Astrocyte (in vitro differentiated cells and primary cell): Measurements from ENCODE around the gene NAIF1. TPM values are rescaled to one million over a fixed set of nuclear protein-coding genes. Genes with fewer than 3 reads are reported as not detected.

Experiments
- DNase-seq: peaks from one replicate; pipeline ENCODE4 v3.0.0-alpha.2; 2010; ENCODE audit warnings: low read depth
- FAIRE-seq: peaks from 2 replicates; lab custom pipeline; 2011; peaks lifted over from hg19 to GRCh38; lab: Jason Lieb, UNC
- H2AFZ ChIP-seq: 2 replicates; pipeline ENCODE4 v1.6.0; 2012; ENCODE audit warnings: low read depth, low read length, inconsistent platforms
- H3K27ac ChIP-seq: 2 replicates; pipeline ENCODE4 v1.5.1; 2011; ENCODE audit warnings: low read depth, low read length, inconsistent platforms
- H3K27me3 ChIP-seq: 2 replicates; pipeline ENCODE4 v1.6.0; 2011; ENCODE audit warnings: low read length, inconsistent platforms; ENCODE audit not compliant: insufficient read depth
- H3K36me3 ChIP-seq: 2 replicates; pipeline ENCODE4 v1.5.1; 2011; ENCODE audit warnings: low read length, inconsistent platforms; ENCODE audit not compliant: insufficient read depth
- H3K4me1 ChIP-seq: 2 replicates; pipeline ENCODE4 v1.5.1; 2011; ENCODE audit warnings: low read length, inconsistent platforms; ENCODE audit not compliant: insufficient read depth
- H3K4me2 ChIP-seq: 2 replicates; pipeline ENCODE4 v1.6.0; 2012; ENCODE audit warnings: low read length, inconsistent platforms
- H3K4me3 ChIP-seq: 2 replicates; pipeline ENCODE4 v1.5.1; 2011; ENCODE audit warnings: low read depth, mild to moderate bottlenecking, low read length, inconsistent platforms; ENCODE audit not compliant: insufficient read depth
- H3K79me2 ChIP-seq: 2 replicates; pipeline ENCODE4 v1.6.0; 2012; ENCODE audit warnings: mild to moderate bottlenecking, low read length, inconsistent platforms; ENCODE audit not compliant: insufficient read depth
- H3K9ac ChIP-seq: 2 replicates; pipeline ENCODE4 v1.6.0; 2012; ENCODE audit warnings: mild to moderate bottlenecking, low read length, inconsistent platforms
- H3K9me3 ChIP-seq: 2 replicates; pipeline ENCODE4 v1.5.1; 2012; ENCODE audit warnings: low read depth, mild to moderate bottlenecking, low read length, inconsistent platforms; ENCODE audit not compliant: insufficient read depth
- H4K20me1 ChIP-seq: 2 replicates; pipeline ENCODE4 v1.6.0; 2012; ENCODE audit warnings: low read length, inconsistent platforms; ENCODE audit not compliant: insufficient read depth
- H3K27ac Mint-ChIP-seq: one replicate; pipeline ENCODE4 v1.8.0; 2021; ENCODE audit warnings: mild to moderate bottlenecking, mixed read lengths; ENCODE audit not compliant: unreplicated experiment
- H3K27me3 Mint-ChIP-seq: one replicate; pipeline ENCODE4 v1.8.0; 2021; ENCODE audit warnings: low read depth, mixed read lengths; ENCODE audit not compliant: unreplicated experiment
- H3K36me3 Mint-ChIP-seq: one replicate; pipeline ENCODE4 v1.8.0; 2021; ENCODE audit warnings: low read depth, mixed read lengths; ENCODE audit not compliant: unreplicated experiment
- H3K4me1 Mint-ChIP-seq: one replicate; pipeline ENCODE4 v1.8.0; 2021; ENCODE audit warnings: low read depth, mixed read lengths; ENCODE audit not compliant: unreplicated experiment
- H3K4me3 Mint-ChIP-seq: one replicate; pipeline ENCODE4 v1.8.0; 2021; ENCODE audit warnings: mild to moderate bottlenecking, moderate library complexity, mixed read lengths; ENCODE audit not compliant: unreplicated experiment
- H3K9me3 Mint-ChIP-seq: one replicate; pipeline ENCODE4 v1.8.0; 2021; ENCODE audit warnings: mild to moderate bottlenecking, mixed read lengths; ENCODE audit not compliant: unreplicated experiment
- CTCF ChIP-seq: IDR thresholded peaks from 2 replicates; pipeline ENCODE4 v1.5.1; 2011; ENCODE audit warnings: low read depth, mild to moderate bottlenecking, inconsistent platforms, low read length, moderate library complexity; ENCODE audit not compliant: insufficient read depth
- EZH2 ChIP-seq: IDR thresholded peaks from 2 replicates; pipeline ENCODE4 v1.6.1; 2012; ENCODE audit warnings: mild to moderate bottlenecking, low read length, inconsistent platforms; ENCODE audit not compliant: insufficient read depth
- total RNA-seq: library from RNA; stranded (reverse); gene quantifications from 2 replicates; pipeline ENCODE4 v1.2.1, GENCODE V29; 2021

The NAIF1 gene
- total RNA-seq, 1 donor from 2014 or later: 10.2 TPM

DNA sequence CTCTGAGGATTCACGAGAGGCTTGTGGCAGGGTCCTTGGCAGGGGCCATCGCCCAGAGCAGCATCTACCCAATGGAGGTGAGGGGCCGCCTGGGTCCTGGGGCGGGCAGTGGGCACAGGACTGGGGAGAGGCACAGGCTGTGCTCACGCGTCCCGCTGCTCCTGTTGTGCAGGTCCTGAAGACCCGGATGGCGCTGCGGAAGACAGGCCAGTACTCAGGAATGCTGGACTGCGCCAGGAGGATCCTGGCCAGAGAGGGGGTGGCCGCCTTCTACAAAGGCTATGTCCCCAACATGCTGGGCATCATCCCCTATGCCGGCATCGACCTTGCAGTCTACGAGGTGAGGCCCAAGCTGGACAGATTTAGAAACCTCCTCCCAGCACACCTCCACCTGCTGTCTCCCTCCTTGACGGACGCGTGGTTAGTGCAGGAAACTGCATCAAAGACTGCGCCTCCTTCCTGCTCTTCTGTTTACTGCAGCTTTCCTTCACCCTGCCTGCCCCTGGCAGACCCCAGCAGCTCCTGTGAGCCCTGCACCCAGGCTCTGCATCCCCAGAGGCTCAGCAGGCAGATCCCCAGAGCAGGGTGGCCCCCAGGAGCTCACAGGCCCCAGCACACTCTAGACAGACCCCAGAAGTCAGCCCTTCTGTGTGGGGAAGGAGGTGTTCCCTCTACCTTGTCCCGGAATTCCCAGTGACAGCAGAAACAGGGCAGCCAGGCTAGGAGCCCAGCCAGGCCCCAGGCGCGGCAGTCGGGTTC lies 39.2 kb upstream of the NAIF1 start:
- peaks cover 31% of the 10 kb centered on the region for H4K20me1 ChIP-seq
- no peaks in the 10 kb centered on the region for H3K27me3 ChIP-seq
- H3K36me3 ChIP-seq: peaks cover 30% of the 10 kb centered on the region
- TF ChIP-seq CTCF (no peak), EZH2 (no peak)
- no peak overlapping the region for H3K27ac ChIP-seq
- peaks cover 19% of the 10 kb centered on the region for H3K79me2 ChIP-seq
- H3K4me2 ChIP-seq: no peak overlapping the region
- FAIRE-seq: no peak
- H3K9me3 Mint-ChIP-seq: no peaks in the 10 kb centered on the region
- no peak for DNase-seq
- H3K4me3 ChIP-seq: no peak overlapping the region
- H3K27ac Mint-ChIP-seq: no peak overlapping the region
- peaks cover 8% of the 10 kb centered on the region for H3K4me1 Mint-ChIP-seq
- H3K9ac ChIP-seq: no peak overlapping the region
- no peak overlapping the region for H3K4me3 Mint-ChIP-seq
- H3K4me1 ChIP-seq: peaks cover 4% of the 10 kb centered on the region
- H3K27me3 Mint-ChIP-seq: no peaks in the 10 kb centered on the region
- no peaks in the 10 kb centered on the region for H3K9me3 ChIP-seq
- H2AFZ ChIP-seq: no peak overlapping the region
- H3K36me3 Mint-ChIP-seq: peaks cover 20% of the 10 kb centered on the region

DNA sequence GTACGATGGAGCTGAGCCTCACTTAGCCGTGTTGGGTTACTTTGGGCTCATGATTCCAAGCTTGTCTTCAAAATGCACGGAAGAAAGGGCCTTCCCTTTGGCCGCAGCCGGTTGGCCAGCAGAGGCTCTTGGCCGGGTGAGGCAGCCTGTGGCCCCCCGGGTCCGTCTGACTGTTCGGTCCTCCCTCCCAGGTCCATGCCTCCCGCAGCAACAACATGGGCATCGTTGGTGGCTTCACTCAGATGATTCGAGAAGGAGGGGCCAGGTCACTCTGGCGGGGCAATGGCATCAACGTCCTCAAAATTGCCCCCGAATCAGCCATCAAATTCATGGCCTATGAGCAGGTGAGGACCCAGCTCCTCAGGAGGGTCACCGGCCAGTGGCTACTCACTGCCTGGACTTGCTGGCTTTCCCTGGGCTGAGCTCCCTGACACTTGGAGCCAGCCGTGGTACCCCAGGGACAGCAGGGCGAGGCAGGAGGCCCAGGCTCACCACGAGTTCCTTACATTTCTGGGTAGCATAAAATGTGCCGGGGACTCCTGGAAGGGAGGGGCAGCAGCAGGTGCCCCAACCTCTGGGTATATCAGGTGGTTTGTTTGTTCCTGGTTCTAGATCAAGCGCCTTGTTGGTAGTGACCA lies 38.5 kb upstream of the NAIF1 start:
- Histone ChIP-seq H3K4me3 (no peak overlapping the region), H3K27ac (no peak overlapping the region), H3K79me2 (peaks cover 26% of the 10 kb centered on the region), H4K20me1 (peaks cover 38% of the 10 kb centered on the region), H3K9me3 (no peaks in the 10 kb centered on the region), H3K4me2 (no peak overlapping the region), H2AFZ (no peak overlapping the region), H3K36me3 (peaks cover 30% of the 10 kb centered on the region), H3K9ac (no peak overlapping the region), H3K4me1 (peaks cover 6% of the 10 kb centered on the region), H3K27me3 (no peaks in the 10 kb centered on the region)
- no peak for FAIRE-seq
- no peak overlapping the region for H3K27ac Mint-ChIP-seq
- no peak for TF ChIP-seq EZH2
- no peak for TF ChIP-seq CTCF
- no peaks in the 10 kb centered on the region for H3K27me3 Mint-ChIP-seq
- no peak for DNase-seq
- H3K36me3 Mint-ChIP-seq: peaks cover 20% of the 10 kb centered on the region
- no peaks in the 10 kb centered on the region for H3K9me3 Mint-ChIP-seq
- no peak overlapping the region for H3K4me3 Mint-ChIP-seq
- H3K4me1 Mint-ChIP-seq: peaks cover 14% of the 10 kb centered on the region
